Osteoblast (primary cell): Measurements from ENCODE around the gene SH3TC1. TPM values are rescaled to one million over a fixed set of nuclear protein-coding genes. Genes with fewer than 3 reads are reported as not detected.

Experiments
- DNase-seq: peaks from one replicate; pipeline ENCODE4 v3.0.0; 2011; ENCODE audit warnings: low spot score, mixed read lengths; ENCODE audit not compliant: insufficient read length; ENCODE audit errors: missing footprints
- H2AFZ ChIP-seq: 2 replicates; pipeline ENCODE4 v1.6.0; 2011; ENCODE audit warnings: mild to moderate bottlenecking, low read length
- H3K27ac ChIP-seq: 2 replicates; pipeline ENCODE4 v1.5.1; 2011; ENCODE audit warnings: mild to moderate bottlenecking, low read depth, low read length, moderate library complexity
- H3K27me3 ChIP-seq: 2 replicates; pipeline ENCODE4 v1.6.0; 2012; ENCODE audit warnings: mild to moderate bottlenecking, control low read depth, inconsistent platforms, low read length, moderate library complexity; ENCODE audit not compliant: insufficient read depth
- H3K36me3 ChIP-seq: 2 replicates; pipeline ENCODE4 v1.5.1; 2011; ENCODE audit warnings: mild to moderate bottlenecking, low read length, control low read depth, moderate library complexity; ENCODE audit not compliant: insufficient read depth
- H3K4me1 ChIP-seq: 2 replicates; pipeline ENCODE4 v1.5.1; 2011; ENCODE audit warnings: mild to moderate bottlenecking, low read length, control low read depth, moderate library complexity; ENCODE audit not compliant: insufficient read depth
- H3K4me2 ChIP-seq: 2 replicates; pipeline ENCODE4 v1.6.0; 2011; ENCODE audit warnings: mild to moderate bottlenecking, low read length; ENCODE audit not compliant: insufficient read depth
- H3K4me3 ChIP-seq: fragments of 200-600 bp; sonication (generic); 3 replicates; pipeline ENCODE4 v1.5.1; 2012; ENCODE audit warnings: mild to moderate bottlenecking, low read length, inconsistent platforms; ENCODE audit not compliant: insufficient read depth
- H3K79me2 ChIP-seq: 2 replicates; pipeline ENCODE4 v1.6.0; 2012; ENCODE audit warnings: mild to moderate bottlenecking, low read length, control low read depth, inconsistent platforms; ENCODE audit not compliant: insufficient read depth
- H3K9me3 ChIP-seq: 2 replicates; pipeline ENCODE4 v1.5.1; 2011; ENCODE audit warnings: low read depth, low read length, control low read depth
- H4K20me1 ChIP-seq: 2 replicates; pipeline ENCODE4 v1.6.0; 2012; ENCODE audit warnings: mild to moderate bottlenecking, low read length, control low read depth; ENCODE audit not compliant: insufficient read depth
- CTCF ChIP-seq: IDR thresholded peaks from 2 replicates; pipeline ENCODE4 v1.5.1; 2011; ENCODE audit warnings: mild to moderate bottlenecking, low read depth, low read length, moderate library complexity; ENCODE audit errors: extremely low read depth
- total RNA-seq: library from RNA; depleted of rRNA; stranded (reverse); fragments of >200 nt; gene quantifications from 2 replicates; pipeline ENCODE4 v1.2.3, GENCODE V29; 2012

SH3TC1 gene
- total RNA-seq, 1 donor: 3.6 TPM

GRCh38 chr4:8239661-8240060 is 40.6 kb downstream of the SH3TC1 start:
- H3K4me1 ChIP-seq: peaks cover 4% of the 10 kb centered on the region
- no peak overlapping the region for H3K27ac ChIP-seq
- no peak overlapping the region for H2AFZ ChIP-seq
- H4K20me1 ChIP-seq: no peaks in the 10 kb centered on the region
- TF ChIP-seq CTCF: no peak
- H3K79me2 ChIP-seq: no peaks in the 10 kb centered on the region
- H3K9me3 ChIP-seq: no peaks in the 10 kb centered on the region
- H3K36me3 ChIP-seq: peaks cover under 1% of the 10 kb centered on the region
- H3K4me3 ChIP-seq: no peak overlapping the region
- H3K4me2 ChIP-seq: no peak overlapping the region
- no peaks in the 10 kb centered on the region for H3K27me3 ChIP-seq
- DNase-seq: peak; percentile 76

DNA sequence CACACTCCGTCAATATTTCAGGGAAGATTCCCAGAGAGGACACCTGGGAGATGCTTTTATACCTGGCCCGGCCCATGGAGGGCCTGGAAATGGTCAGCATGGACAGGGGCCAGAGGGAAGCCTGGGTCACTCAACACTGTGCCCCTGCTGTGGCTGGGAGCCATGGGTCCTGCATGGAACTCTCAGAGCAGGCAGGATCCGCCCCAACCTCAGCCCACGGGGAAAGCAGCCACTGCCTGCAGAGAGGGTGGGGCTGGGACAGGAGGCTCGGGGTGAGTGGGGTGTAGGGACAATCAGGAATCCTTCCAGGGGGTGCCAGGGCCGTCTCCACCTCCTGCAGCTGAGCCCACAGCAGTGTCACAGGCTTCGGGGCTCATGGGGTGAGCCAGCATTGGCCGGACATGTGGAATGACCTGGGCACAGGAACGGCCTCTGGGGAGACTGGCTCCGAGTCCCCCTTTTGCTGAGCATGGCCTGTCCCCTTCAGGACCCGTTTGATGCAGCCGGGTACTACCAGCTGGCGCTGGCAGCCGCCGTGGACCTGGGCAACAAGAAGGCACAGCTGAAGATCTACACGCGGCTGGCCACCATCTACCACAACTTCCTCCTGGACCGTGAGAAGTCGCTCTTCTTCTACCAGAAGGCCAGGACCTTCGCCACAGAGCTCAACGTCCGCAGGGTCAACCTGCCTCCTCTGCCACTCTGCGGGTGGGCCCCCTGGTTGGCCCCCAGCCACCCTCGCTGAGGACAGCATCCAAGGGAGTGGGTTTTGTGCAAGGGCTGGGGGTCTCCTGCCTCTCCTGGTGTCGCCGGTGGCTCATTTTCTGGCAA is 41.3 kb downstream of the SH3TC1 start:
- no peak for TF ChIP-seq CTCF
- Histone ChIP-seq H3K27me3 (no peaks in the 10 kb centered on the region), H4K20me1 (no peaks in the 10 kb centered on the region), H3K27ac (no peak overlapping the region), H3K4me2 (no peak overlapping the region), H2AFZ (no peak overlapping the region), H3K36me3 (no peaks in the 10 kb centered on the region), H3K79me2 (no peaks in the 10 kb centered on the region), H3K4me1 (peaks cover 4% of the 10 kb centered on the region), H3K4me3 (no peak overlapping the region), H3K9me3 (no peaks in the 10 kb centered on the region)
- peak; percentile 73 for DNase-seq

GRCh38 chr4:8241211-8241779 is 42.2 kb downstream of the SH3TC1 start:
- peaks cover 4% of the 10 kb centered on the region for H3K4me1 ChIP-seq
- no peaks in the 10 kb centered on the region for H3K36me3 ChIP-seq
- no peak overlapping the region for H3K27ac ChIP-seq
- H3K4me3 ChIP-seq: no peak overlapping the region
- H2AFZ ChIP-seq: no peak overlapping the region
- TF ChIP-seq CTCF: no peak
- H4K20me1 ChIP-seq: no peaks in the 10 kb centered on the region
- no peak overlapping the region for H3K4me2 ChIP-seq
- H3K27me3 ChIP-seq: no peaks in the 10 kb centered on the region
- no peaks in the 10 kb centered on the region for H3K9me3 ChIP-seq
- peak; percentile 86 for DNase-seq
- H3K79me2 ChIP-seq: no peaks in the 10 kb centered on the region
